KMS-11 (cell line): Measurements from ENCODE around the gene HK1.
A peak's percentile ranks its signal among the peaks of the same experiment; 100 is the strongest.

Experiments used
- H2AFZ ChIP-seq: fragments of 200-600 bp; sonication (generic); 2 replicates; pipeline ENCODE4 v1.6.1; 2016; ENCODE audit warnings: antibody characterized with exemption, mixed run types, low read depth
- H3K27ac ChIP-seq: fragments of 200-600 bp; sonication (generic); 2 replicates; pipeline ENCODE4 v1.6.1; 2016; ENCODE audit warnings: mild to moderate bottlenecking, mixed run types
- H3K27me3 ChIP-seq: fragments of 200-600 bp; sonication (generic); 2 replicates; pipeline ENCODE4 v1.6.1; 2017; ENCODE audit warnings: mild to moderate bottlenecking, low read depth, mixed run types, moderate library complexity; ENCODE audit not compliant: insufficient read depth
- H3K36me3 ChIP-seq: fragments of 200-600 bp; sonication (generic); 2 replicates; pipeline ENCODE4 v1.6.1; 2017; ENCODE audit warnings: mild to moderate bottlenecking, mixed run types; ENCODE audit not compliant: insufficient read depth
- H3K4me1 ChIP-seq: fragments of 200-600 bp; sonication (generic); 2 replicates; pipeline ENCODE4 v1.6.1; 2016; ENCODE audit warnings: mild to moderate bottlenecking, low read depth, mixed run types; ENCODE audit not compliant: poor library complexity, severe bottlenecking
- H3K4me2 ChIP-seq: fragments of 200-600 bp; sonication (generic); 2 replicates; pipeline ENCODE4 v1.7.0; 2016; ENCODE audit warnings: mild to moderate bottlenecking, mixed run types
- H3K4me3 ChIP-seq: fragments of 200-600 bp; sonication (generic); IDR thresholded peaks from 2 replicates; pipeline ENCODE4 v1.6.1; 2017; ENCODE audit warnings: low read depth, low read length, mixed read lengths; ENCODE audit not compliant: insufficient read depth
- H3K79me2 ChIP-seq: fragments of 200-600 bp; sonication (generic); 2 replicates; pipeline ENCODE4 v1.6.1; 2016; ENCODE audit warnings: low read depth, mixed run types; ENCODE audit not compliant: insufficient read depth
- H3K9ac ChIP-seq: fragments of 200-600 bp; sonication (generic); 2 replicates; pipeline ENCODE4 v1.6.1; 2016; ENCODE audit warnings: mild to moderate bottlenecking, mixed run types
- H4K20me1 ChIP-seq: fragments of 200-600 bp; sonication (generic); 2 replicates; pipeline ENCODE4 v1.6.1; 2016; ENCODE audit warnings: mild to moderate bottlenecking, mixed run types; ENCODE audit not compliant: insufficient read depth
- TF ChIP-seq, protein P1 (sequence below): fragments of 200-600 bp; sonication (generic); conservative IDR thresholded peaks from 2 replicates; pipeline ENCODE4 v1.6.1; 2017; ENCODE audit warnings: low read depth, mild to moderate bottlenecking, antibody characterized with exemption, low read length, moderate library complexity, mixed read lengths

The HK1 gene

GRCh38 chr10:69407621-69408301 is 129.5 kb downstream of the HK1 start:
- no peak overlapping the region for H3K4me3 ChIP-seq
- H3K27me3 ChIP-seq = no peaks in the 10 kb centered on the region
- peak overlapping the region; percentile 53 for H3K4me2 ChIP-seq
- peak overlapping the region; percentile 42; the same call in 1 of the 2 replicates for H3K9ac ChIP-seq
- H2AFZ ChIP-seq = peak overlapping the region; percentile 70
- TF ChIP-seq, protein P1, sequence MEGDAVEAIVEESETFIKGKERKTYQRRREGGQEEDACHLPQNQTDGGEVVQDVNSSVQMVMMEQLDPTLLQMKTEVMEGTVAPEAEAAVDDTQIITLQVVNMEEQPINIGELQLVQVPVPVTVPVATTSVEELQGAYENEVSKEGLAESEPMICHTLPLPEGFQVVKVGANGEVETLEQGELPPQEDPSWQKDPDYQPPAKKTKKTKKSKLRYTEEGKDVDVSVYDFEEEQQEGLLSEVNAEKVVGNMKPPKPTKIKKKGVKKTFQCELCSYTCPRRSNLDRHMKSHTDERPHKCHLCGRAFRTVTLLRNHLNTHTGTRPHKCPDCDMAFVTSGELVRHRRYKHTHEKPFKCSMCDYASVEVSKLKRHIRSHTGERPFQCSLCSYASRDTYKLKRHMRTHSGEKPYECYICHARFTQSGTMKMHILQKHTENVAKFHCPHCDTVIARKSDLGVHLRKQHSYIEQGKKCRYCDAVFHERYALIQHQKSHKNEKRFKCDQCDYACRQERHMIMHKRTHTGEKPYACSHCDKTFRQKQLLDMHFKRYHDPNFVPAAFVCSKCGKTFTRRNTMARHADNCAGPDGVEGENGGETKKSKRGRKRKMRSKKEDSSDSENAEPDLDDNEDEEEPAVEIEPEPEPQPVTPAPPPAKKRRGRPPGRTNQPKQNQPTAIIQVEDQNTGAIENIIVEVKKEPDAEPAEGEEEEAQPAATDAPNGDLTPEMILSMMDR = peak; percentile 29
- no peaks in the 10 kb centered on the region for H4K20me1 ChIP-seq
- H3K4me1 ChIP-seq = peaks cover 11% of the 10 kb centered on the region
- H3K27ac ChIP-seq = peak overlapping the region; percentile 41; the same call in 1 of the 2 replicates
- H3K79me2 ChIP-seq = no peaks in the 10 kb centered on the region
- H3K36me3 ChIP-seq = no peaks in the 10 kb centered on the region

- Histone ChIP-seq H3K27me3 (no peaks in the 10 kb centered on the region), H3K9ac (peak overlapping the region; percentile 42; the same call in 1 of the 2 replicates), H3K27ac (peak overlapping the region; percentile 41), H2AFZ (peak overlapping the region; percentile 70), H3K4me1 (peaks cover 11% of the 10 kb centered on the region), H4K20me1 (no peaks in the 10 kb centered on the region), H3K4me3 (no peak overlapping the region), H3K79me2 (no peaks in the 10 kb centered on the region), H3K4me2 (peak overlapping the region; percentile 53), H3K36me3 (no peaks in the 10 kb centered on the region)
- TF ChIP-seq, protein P1 = 0 out of 2 replicates have a peak, but pooled peaks have one; percentile 19
These were observed 130.3 kb downstream of the HK1 start for GRCh38 chr10:69408318-69409175.

- Histone ChIP-seq H4K20me1 (no peaks in the 10 kb centered on the region), H3K4me1 (peaks cover 11% of the 10 kb centered on the region), H3K4me3 (no peak overlapping the region), H3K27me3 (no peaks in the 10 kb centered on the region), H3K79me2 (no peaks in the 10 kb centered on the region), H3K27ac (peak overlapping the region; percentile 35), H3K9ac (peak overlapping the region; percentile 41; the same call in 1 of the 2 replicates), H3K4me2 (no peak overlapping the region), H2AFZ (peak overlapping the region; percentile 58), H3K36me3 (no peaks in the 10 kb centered on the region)
- TF ChIP-seq, protein P1 = no peak
These were observed 130.8 kb downstream of the HK1 start for GRCh38 chr10:69409176-69409495.

GRCh38 chr10:69409968-69410367 is 131.7 kb downstream of the HK1 start:
- Histone ChIP-seq H3K4me3 (no peak overlapping the region), H3K36me3 (no peaks in the 10 kb centered on the region), H4K20me1 (no peaks in the 10 kb centered on the region), H3K27me3 (no peaks in the 10 kb centered on the region), H3K27ac (no peak overlapping the region), H2AFZ (no peak overlapping the region), H3K79me2 (no peaks in the 10 kb centered on the region), H3K4me1 (peaks cover 11% of the 10 kb centered on the region), H3K9ac (no peak overlapping the region), H3K4me2 (no peak overlapping the region)
- TF ChIP-seq, protein P1 = no peak
